ENCODE results near the gene ANKS3. TPM values are rescaled to one million over a fixed set of nuclear protein-coding genes. Genes with fewer than 3 reads are reported as not detected.

Gene ANKS3
- polyA plus RNA-seq, 1 of the 3 experiments (the other 2 are of a cell fraction), result 42.2 TPM

GRCh38 chr16:4750896-4751295, 16.8 kb upstream of the ANKS3 start:
- no peaks in the 10 kb centered on the region for H3K27me3 ChIP-seq (ENCODE audit: insufficient read depth)
- H3K9ac ChIP-seq, result no peak overlapping the region
- no peaks in the 10 kb centered on the region for H4K20me1 ChIP-seq (ENCODE audit: insufficient read depth)
- 95% methylated on average over 8 of the region's 8 CpGs for WGBS (ENCODE audit: low lambda C conversion rate)
- ChIA-PET CTCF (no interaction called here), POLR2A (interaction anchor here (0.5 to 1.3 kb wide), 2 partner anchors 16 to 87 kb away, joined by 3 to 5 read pairs; partner anchors contain the start of genes ANKS3 and DNAAF8)
- no peaks in the 10 kb centered on the region; a peak in 1 of 4 replicates for H3K4me1 ChIP-seq (ENCODE audit: control insufficient read depth in 1 of 2, insufficient read depth in 2 of 2, low read depth in 1 of 2, low read length in 1 of 2)
- no peaks in the 10 kb centered on the region for H3K9me2 ChIP-seq
- H3K4me2 ChIP-seq, result no peak overlapping the region
- H3K36me3 ChIP-seq (replicated peaks in 1 of 2; ENCODE audit: control insufficient read depth in 1 of 2, insufficient read depth in 2 of 2, low read length in 1 of 2), result peaks cover 23 to 41% of the 10 kb centered on the region in 2 experiments
- H3K4me3 ChIP-seq (ENCODE audit: low read depth in 2 of 2, low read length in 1 of 2), result no peak overlapping the region
- no peak for TF ChIP-seq CHD2 (IDR thresholded peaks at IDR 0.05; ENCODE audit: low read length, partially characterized antibody)
- TF ChIP-seq TEAD4 (IDR thresholded peaks at IDR 0.05; ENCODE audit: borderline replicate concordance, insufficient read depth), result no peak
- no peak for TF ChIP-seq USF1 (IDR thresholded peaks at IDR 0.05; ENCODE audit: borderline replicate concordance, low read depth)
- TF ChIP-seq FOSL2 (IDR thresholded peaks at IDR 0.05; ENCODE audit: borderline replicate concordance, low read depth), result no peak
- no peak for TF ChIP-seq CTCF (IDR thresholded peaks at IDR 0.05)
- TF ChIP-seq NFIC (IDR thresholded peaks at IDR 0.05; ENCODE audit: borderline replicate concordance), result no peak
- TF ChIP-seq PBX3 (IDR thresholded peaks at IDR 0.05), result no peak
- TF ChIP-seq TAF1 (IDR thresholded peaks at IDR 0.05; ENCODE audit: borderline replicate concordance, low read depth, low read length), result no peak
- no peak for TF ChIP-seq EP300 (IDR thresholded peaks at IDR 0.05; ENCODE audit: borderline replicate concordance in 1 of 2, low read depth in 1 of 2, low read length in 1 of 2)
- no peak for TF ChIP-seq SIN3A (IDR thresholded peaks at IDR 0.05; ENCODE audit: borderline replicate concordance, low read depth, low read length)
- no peak for TF ChIP-seq GATA2 (CRISPR knock-in tag; IDR thresholded peaks at IDR 0.05)
- no peaks in the 10 kb centered on the region for H3F3A ChIP-seq (replicated peaks; ENCODE audit: insufficient read depth)
- no peaks in the 10 kb centered on the region for H3K79me2 ChIP-seq (ENCODE audit: insufficient read depth)
- DNase-seq, result no peak
- no peak overlapping the region for H3K27ac ChIP-seq (ENCODE audit: low read depth in 2 of 2, low read length in 1 of 2)
- no peak overlapping the region for H2AFZ ChIP-seq (ENCODE audit: low read depth)
- 0 out of 2 replicates have a peak, but pooled peaks cover 6% of the 10 kb centered on the region for H3K9me3 ChIP-seq

GRCh38 chr16:4749700-4750257, 15.7 kb upstream of the ANKS3 start:
- Histone ChIP-seq H3K79me2 (ENCODE audit: insufficient read depth) (no peaks in the 10 kb centered on the region), H3K4me1 (ENCODE audit: control insufficient read depth in 1 of 2, insufficient read depth in 2 of 2, low read depth in 1 of 2, low read length in 1 of 2) (no peaks in the 10 kb centered on the region; a peak in 1 of 4 replicates), H3K27me3 (ENCODE audit: insufficient read depth) (no peaks in the 10 kb centered on the region), H3K9me2 (no peaks in the 10 kb centered on the region), H3F3A (replicated peaks; ENCODE audit: insufficient read depth) (no peaks in the 10 kb centered on the region), H3K4me2 (no peak overlapping the region), H3K27ac (ENCODE audit: low read depth in 2 of 2, low read length in 1 of 2) (no peak overlapping the region), H3K36me3 (replicated peaks in 1 of 2; ENCODE audit: control insufficient read depth in 1 of 2, insufficient read depth in 2 of 2, low read length in 1 of 2) (peaks cover 12 to 35% of the 10 kb centered on the region in 2 experiments), H3K9me3 (no peaks in the 10 kb centered on the region), H2AFZ (ENCODE audit: low read depth) (no peak overlapping the region), H3K9ac (no peak overlapping the region), H4K20me1 (ENCODE audit: insufficient read depth) (no peaks in the 10 kb centered on the region), H3K4me3 (ENCODE audit: low read depth in 2 of 2, low read length in 1 of 2) (no peak overlapping the region)
- ChIA-PET POLR2A (interaction anchor here (0.6 to 1.3 kb wide), 2 partner anchors 15 to 29 kb away, joined by 4 to 5 read pairs; partner anchors contain the start of genes ANKS3 and DNAAF8), CTCF (no interaction called here)
- TF ChIP-seq RAD21 (IDR thresholded peaks at IDR 0.05; ENCODE audit: low read length) (no peak), YY1 (IDR thresholded peaks at IDR 0.05; ENCODE audit: low read depth) (no peak), USF2 (IDR thresholded peaks at IDR 0.05; ENCODE audit: borderline replicate concordance, low read depth, low read length) (no peak), NRF1 (IDR thresholded peaks at IDR 0.05; ENCODE audit: low read depth, low read length) (no peak), REST (IDR thresholded peaks at IDR 0.05; ENCODE audit: low read depth, low read length) (no peak), MXI1 (IDR thresholded peaks at IDR 0.05; ENCODE audit: low read depth, low read length) (no peak)
- WGBS (ENCODE audit: low lambda C conversion rate), result 96% methylated on average over 6 of the region's 10 CpGs
- DNase-seq, result no peak
